GM18507 (cell line): ENCODE results near the gene LITAF.
"Not testable (repeated sequence)": the region's sequence is repeated elsewhere in the genome, so short reads cannot be mapped to it uniquely, and the experiment has no call there.

Experiments used
- DNase-seq: peaks from one replicate; pipeline ENCODE4 v3.0.0; 2011; ENCODE audit warnings: low read depth; ENCODE audit not compliant: insufficient read length; ENCODE audit errors: extremely low spot score
- FAIRE-seq: peaks from 2 replicates; lab custom pipeline; 2011; peaks lifted over from hg19 to GRCh38; lab: Jason Lieb, UNC

Gene LITAF

DNA sequence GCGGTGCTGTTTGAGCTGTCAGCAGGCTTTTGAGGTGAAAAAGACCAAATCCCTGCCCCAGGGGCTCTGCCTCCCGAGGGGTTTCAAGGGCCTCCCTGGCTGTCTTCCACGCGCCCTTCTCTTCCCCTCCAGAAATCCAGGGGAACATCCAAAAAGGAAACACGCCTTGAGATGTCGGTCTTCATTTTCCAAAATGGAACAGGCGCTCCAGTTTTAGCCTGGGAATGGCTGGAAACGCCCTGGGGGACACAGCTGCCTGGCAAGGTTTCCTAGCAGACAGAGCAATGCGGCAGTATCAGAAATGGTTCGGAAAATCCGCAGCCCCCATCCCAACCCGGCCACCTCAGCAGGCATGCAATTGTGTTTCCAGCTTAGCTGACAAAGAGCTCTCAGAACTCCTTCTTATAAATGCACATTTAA, 16.6 kb upstream of the LITAF start:
- FAIRE-seq: no peak
- DNase-seq: no peak

DNA sequence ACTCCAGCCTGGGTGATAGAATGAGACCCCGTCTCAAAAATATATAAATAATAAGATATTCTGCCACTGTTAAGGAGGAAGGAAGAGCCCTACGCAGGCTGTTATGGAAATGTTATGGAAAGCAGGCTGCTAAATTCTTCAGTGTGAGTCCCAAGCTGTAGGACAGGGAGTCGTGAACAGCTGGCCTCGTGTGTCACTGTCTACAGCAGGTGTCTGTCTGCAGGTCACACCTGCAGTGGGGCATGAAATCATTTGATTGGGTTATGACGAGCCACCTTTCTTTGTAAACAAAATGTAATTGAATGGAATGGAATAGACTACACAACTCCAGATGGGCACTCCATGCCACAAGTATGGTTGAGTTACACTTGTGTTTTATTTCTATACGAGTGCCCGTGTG, 15.6 kb upstream of the LITAF start:
- DNase-seq (no peak), FAIRE-seq (peak; percentile 12)

DNA sequence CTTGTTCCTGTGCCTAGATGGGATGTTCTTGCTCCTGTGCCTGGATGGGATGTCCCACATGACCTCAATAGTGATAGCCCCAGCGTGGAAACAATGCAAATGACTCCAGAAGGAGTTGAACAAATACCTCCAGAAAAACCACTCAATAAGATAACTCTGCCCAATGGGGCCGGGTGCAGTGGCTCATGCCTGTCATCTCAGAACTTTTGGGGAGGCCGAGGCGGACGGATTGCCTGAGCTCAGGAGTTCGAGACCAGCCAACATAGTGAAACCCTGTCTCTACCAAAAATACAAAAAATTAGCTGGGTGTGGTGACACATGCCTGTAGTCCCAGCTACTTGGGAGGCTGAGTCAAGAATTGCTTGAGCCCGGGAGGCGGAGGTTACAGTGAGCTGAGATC, 15.2 kb upstream of the LITAF start:
- DNase-seq (no peak), FAIRE-seq (no peak)

DNA sequence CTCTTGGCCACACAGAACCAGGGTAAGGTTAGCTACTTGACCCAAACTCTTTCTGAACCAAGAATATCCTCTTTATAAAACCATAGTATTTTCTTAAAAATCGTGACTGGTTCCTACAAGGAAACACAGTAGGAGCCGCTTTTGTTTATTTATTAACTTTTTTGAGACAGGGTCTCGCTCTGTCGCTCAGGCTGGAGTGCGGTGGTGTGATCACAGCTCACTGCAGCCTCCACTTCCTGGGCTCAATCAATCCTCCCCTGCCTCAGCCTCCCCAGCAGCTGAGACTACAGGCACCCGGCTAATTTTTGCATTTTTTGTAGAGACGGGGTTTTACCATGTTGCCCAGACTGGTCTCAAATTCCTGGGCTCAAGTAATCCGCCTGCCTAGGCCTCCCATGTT, 14.7 kb upstream of the LITAF start:
- no peak for FAIRE-seq
- DNase-seq: no peak

DNA sequence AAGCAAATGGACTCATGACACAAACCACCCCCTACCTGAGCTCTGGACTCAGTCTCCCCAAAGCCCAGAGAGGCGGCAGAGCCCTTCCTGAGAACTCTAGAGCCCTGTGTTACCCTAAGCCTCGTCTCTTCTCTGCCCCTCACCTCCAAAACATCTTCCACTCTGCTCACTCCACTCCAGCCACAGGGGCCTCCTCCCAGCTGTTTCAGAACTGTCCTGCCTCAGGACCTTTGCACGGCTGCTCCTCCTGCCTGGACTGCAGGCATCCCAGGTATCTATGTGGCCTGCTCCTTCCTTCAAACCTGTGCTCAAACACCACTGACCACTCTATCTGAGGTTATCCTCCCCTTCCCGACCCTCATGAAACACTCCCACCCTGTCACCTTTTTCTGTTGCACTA, 12.9 kb upstream of the LITAF start:
- DNase-seq (no peak), FAIRE-seq (no peak)

DNA sequence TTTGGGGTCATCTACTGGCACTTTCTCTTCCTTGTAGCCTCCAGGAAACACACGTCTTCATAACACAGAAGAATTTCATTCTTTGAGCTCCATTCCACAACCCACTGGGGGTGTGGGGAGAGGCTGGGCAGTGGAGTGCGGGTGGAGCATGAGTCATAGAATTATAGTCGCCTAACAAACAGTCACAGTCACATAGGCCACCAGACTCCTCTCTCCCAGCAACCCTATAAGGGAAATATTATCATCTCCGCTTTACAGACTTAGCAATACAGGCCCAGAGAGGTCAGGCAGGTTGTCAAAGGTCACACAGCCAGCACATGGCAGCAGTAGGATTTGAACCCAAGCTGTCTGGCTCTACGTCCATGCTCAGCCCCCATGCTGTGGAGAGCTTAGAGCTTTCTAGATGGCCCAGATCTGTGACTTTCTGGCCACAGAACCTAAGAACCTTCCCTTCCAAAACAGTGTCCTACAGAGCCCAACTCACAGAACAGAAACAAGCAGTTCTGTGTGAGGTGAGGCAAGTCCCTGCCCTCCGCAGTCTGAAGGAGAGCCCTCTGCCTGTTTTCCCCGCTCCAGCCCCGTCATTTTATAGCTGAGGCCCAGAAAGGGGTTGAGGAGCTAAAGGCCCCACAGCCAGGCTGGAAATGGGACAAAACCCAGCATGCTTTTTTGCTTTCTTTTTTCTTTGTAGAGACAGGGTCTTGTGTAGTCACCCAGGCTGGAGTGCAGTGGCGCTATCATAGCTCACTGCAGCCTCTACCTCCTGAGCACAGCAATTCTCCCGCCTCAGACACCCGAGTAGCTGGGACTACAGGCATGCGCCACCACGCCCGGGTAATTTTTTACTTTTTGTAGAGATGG, 10.7 kb upstream of the LITAF start:
- DNase-seq: no peak
- FAIRE-seq: no peak

DNA sequence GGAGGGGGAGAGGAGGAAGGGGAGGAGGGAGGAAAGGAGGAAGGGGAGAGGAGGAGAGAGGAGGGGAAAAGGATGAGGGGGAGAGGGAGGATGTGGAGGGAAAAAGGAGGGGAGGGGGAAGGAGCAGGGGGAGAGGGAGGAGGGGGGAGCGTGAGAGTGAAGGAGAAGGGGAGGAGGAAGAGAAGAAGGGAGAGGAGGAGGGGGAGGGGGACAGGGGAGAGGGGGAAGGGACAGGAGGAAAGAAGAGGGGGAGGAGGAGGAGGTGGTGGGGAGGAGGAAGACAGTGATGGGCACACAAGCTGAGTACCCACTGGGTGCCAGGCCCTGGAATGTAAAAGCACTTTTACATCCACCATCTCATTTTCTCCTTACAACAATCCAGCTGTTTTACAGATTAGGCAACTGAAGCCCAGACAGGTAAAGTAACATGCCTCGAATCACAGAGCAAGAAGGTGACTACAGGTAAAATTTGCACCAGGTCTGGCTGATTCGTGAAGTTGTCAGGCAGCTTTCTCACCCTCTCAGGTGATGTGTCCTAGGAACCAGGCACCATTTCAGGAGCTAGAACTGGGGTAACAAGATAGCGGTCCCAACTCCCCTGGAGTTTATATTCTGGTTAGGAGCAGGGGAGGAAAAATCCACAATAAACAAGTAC, 10.0 kb upstream of the LITAF start:
- FAIRE-seq (no peak), DNase-seq (no peak)

DNA sequence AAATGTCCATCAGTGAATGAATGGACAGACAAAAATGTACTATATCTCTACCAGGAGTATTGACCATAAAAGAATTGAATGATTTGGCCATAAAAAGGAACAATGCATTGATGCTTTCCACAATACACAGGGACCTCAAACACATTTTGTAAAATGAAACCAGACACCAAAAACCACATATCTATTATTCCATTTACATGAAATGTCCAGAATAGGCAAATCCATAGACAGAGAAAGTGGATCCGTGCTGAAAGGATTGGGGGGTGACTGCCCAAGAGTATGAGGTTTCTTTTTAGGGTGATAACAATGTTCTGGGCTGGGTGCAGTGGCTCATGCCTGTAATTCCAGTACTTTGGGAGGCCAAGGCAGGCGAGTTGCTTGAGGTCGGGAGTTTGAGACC, 6.9 kb upstream of the LITAF start:
- DNase-seq: no peak
- FAIRE-seq: no peak

DNA sequence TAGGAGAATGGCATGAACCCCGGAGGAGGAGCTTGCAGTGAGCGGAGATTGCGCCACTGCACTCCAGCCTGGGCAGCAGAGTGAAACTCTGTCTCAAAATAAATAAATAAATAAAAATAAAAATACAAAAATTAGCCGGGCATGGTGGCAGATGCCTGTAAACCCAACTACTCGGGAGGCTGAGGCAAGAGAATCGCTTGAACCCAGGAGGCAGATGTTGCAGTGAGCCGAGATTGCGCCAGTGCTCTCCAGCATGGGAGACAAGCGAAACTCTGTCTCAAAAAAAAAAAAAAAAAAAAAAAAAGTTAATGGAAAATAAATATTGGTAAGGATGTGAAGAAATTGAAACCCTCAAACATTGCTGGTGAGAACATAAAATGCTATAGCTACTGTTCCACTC, 6.4 kb upstream of the LITAF start:
- not testable (repeated sequence) for FAIRE-seq, DNase-seq

DNA sequence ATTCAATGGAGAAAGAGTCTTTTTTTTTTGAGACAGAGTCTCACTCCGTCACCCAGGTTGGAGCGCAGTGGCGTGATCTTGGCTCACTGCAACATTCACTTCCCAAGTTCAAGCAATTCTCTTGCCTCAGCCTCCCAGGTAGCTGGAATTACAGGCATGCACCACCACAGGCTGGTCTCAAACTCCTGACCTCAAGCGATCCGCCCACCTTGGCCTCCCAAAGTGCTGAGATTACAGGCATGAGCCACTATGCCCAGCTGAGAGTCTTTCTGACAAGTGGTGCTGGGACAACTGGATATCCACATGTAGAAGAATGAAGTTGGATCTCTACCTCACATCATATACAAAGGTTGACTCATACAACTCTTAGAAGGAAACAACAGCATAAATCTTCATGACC, 4.9 kb upstream of the LITAF start:
- DNase-seq, FAIRE-seq: not testable (repeated sequence)

DNA sequence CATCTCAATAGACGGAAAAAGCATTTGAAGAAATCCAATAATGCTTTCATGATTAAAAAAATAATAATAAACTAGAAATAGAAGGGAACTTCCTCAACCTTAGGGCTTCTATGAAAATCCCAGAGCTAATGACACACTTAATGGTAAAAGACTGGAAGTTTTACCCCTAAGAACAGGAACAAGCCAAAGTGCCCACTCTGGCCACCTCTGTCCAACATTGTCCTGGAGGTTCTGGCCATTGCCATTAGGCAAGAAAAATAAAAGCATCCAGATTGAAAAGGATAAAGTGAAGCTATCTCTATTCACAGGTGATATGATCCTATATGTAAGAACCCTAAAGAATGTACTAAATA, 2.5 kb upstream of the LITAF start:
- no peak for DNase-seq
- FAIRE-seq: no peak

DNA sequence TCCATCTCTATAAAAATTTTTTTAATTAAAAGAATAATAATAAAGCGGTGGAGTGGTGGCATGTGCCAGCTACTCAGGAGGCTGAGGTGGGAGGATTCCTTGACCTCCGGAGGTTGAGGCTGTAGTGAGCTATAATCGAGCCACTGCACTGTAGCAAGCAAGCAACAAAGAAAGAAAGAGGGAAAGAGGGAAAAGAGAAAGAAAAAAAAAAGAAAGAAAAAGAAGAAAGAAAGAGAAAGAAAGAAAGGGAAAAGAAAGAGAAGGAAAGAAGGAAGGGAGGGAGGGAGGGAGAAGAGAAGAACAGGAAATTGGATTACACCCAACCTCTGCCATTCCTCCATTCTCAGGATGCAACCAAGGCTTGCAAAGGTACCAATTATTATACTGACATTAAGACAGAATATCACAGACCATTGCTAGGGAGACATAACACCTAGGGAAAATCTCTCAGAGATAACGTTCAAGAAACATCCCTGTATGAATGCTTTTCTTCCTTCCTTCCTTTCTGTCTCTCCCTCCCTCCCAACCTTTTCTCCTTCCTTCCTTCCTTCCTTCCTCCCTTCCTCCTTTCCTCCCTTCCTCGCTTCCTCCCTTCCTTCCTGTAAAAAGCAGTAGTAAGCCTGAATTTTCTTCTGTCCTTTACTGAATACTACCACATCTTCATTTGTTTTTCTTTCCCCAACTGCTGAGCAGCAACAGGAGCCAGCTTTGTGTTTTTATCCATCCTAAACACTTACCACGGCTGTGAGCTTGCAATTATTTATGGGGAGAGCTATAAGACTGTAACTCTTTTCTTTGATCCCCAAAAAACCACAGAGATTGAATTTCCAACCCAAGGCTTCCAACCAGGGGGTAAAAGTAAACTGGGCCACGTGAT, 1.8 kb upstream of the LITAF start:
- FAIRE-seq (no peak), DNase-seq (no peak)

DNA sequence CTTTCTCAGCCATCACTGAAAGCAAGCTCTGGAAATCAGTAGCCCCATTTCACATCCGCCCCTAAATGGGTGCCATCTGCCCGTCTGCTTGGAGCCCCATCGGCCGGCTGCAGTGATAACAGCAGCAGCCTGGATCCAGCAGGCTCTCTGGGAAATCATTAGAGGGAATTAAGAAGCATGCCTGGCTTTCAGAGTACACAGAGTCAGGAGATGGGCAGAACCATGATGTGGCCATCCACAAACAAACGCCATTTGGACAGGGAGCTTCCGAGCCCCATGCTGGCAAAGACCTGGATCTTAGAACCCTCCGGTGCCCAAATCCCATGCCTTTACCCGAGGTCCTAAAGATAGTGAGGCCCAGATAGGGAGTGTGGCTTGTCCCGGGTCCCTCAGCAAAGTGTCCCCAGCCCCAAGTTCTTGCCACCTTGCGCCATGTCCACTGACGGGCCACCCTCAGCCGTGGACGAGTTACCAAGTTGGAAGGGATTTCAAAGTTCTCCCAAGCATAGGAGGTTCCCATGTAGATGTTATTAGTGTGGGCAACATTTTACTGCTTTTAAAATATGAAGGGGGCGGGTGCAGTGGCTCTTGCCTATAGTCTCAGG, 1.0 kb upstream of the LITAF start:
- FAIRE-seq: no peak
- DNase-seq: no peak

DNA sequence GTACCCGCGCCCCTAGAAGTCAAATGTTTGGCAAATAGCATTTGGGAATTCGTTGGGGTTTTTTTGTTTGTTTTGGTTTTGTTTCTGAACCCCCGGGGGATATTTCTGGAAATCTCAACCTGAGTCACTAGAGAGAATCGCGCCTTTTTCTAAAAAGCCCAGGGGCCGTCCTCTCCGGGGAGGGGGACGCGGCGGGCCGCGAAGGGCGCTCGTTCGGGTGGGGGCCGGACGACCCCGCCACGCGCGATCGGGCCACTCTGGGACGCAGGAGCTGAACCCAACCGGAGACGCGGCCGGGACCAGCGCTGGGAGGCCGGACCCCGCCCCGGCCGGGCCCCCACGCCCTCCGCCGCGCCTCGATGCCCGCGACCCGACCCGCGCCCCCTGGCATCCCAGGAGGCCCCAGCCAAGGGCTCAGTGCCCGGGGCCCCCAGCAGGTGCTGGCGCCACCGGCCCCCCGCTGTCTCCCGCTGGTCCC, 302 bp downstream of the LITAF start:
- FAIRE-seq: no peak
- DNase-seq: no peak

DNA sequence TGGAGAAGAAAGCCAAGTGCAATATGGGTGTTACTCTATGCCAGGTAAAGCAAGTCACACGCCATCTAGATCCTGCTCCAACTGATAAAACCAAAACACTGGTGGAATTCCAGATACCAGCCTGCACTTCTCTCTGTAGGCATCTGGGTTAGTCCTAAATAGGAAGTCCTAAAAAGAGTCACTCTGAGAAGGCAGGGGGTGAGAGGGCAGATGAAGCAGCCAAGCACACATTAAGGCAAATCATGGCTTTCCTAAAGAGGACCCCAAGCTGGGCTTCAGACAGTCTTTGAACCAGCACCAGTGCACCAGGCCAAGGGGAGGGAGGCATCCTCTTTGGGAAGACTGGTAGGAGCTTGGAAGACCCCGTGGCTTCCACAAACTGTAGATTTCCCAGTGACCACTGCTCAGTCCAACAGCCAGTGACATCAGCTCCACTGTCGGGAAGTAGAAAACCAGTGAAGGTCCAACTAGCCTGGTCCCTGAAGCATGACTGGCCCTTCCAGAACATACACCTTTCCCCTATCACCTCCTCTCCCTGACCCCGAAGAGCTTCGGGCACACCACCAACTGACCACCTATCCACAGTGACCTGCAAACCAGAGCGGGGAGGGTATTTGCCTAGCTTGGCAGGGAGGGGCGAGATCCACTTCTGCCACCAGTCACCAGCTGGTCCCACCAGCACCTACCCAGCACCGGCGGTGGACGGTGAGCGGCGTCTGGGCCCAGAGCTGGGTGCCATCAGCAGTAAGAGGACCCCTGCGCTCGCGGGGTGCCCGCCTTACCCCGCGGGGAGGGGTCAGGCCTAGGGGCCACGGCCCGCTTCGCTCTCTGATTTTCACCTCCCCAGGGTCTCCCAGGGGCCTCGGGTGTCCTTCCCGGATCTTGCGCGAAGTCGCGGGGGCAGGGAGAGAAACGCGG, 1.0 kb downstream of the LITAF start:
- FAIRE-seq (peak; percentile 48), DNase-seq (no peak)

DNA sequence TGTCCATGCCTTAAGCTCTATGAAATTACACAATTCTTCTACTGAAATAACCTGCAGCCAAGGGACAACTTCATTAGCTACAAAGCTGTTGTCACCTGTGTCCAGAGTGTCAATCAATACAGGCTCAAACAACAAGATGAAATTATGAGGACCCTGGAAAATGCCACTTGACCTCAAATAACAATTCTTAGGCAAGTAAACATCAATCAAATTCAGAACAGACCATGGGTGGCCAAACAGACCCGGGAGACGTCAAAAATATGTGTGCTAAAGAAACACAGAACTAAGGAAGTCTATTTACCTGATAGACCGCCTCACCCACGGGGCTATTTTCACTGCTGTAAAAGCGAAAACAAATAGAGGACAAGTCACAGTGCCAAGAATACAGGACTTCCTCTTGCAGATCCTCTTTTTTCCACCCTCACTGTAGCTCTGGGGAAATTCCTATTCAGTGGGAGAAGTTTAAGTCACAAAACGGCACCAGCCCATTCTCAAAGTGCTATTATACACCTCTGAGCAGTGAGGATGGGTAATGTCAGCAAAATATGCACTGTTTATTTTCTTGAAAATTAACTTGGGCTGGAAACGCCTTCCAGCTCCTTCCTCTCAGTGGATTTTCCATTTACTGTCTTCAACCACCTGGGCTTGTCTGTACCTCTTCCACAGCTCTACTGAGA, 2.7 kb downstream of the LITAF start:
- DNase-seq: no peak
- FAIRE-seq: peak; percentile 83

DNA sequence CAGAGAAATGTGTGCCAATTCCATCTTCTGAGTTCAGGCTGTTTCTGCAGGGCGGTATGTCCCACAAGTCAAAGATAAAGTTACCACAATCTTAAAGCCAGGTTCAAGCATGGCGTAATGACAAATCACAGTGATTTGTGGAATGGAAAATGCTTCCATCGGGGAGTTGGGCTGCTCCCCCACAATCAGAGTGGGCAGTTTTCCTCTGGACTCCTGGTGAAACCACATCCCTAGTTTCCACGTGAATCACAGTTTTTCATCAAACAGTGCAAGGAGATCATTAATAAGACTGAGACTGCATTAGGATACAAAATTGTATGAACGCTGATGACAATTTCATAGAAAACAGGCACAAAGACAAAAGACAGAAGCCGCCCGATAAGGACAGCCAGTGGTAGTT, 3.6 kb downstream of the LITAF start:
- DNase-seq (no peak), FAIRE-seq (no peak)

DNA sequence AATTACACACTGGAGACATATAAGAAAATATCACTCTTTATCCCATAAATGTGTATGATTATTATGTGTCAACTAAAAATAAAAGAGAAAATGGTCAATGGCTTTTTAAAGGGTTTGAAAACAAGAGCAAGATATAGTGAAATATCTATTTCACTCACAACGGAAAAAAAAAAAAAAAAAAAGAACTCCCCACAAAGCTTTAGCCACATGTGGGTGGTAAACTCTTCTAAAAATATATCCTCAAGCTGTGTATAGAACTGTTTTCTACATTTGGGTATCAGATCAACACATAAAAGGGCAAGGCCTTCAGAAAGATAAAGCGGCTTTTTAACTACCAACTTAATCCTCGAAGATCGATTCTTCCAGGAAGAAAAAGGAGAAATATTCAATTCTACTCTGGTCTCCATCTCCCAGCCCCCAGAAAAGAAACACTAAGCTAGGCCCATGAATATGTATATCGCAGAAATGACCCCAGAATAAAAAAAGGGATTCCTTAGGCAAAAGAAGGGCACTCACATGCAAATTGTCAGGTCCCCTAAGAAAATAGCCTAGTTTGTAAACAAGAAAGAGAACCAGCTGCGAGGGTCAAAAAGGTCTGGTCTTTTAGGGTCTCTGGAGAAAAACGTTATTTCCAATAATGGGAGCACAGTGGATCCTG, 4.4 kb downstream of the LITAF start:
- DNase-seq: no peak
- FAIRE-seq: peak; percentile 21
